Measurements from ENCODE around the gene TPSB2. TPM values are rescaled to one million over a fixed set of nuclear protein-coding genes. Genes with fewer than 3 reads are reported as not detected.
A peak's percentile ranks its signal among the peaks of the same experiment; 100 is the strongest.
"Not testable (repeated sequence)": the region's sequence is repeated elsewhere in the genome, so short reads cannot be mapped to it uniquely, and the experiment has no call there.

TPSB2 gene
- total and polyA plus RNA-seq, 9 of the 15 experiments (the other 6 are each of a cell fraction or from before 2014, with no cell fraction given), result 0.18 TPM; not detected in 8

DNA sequence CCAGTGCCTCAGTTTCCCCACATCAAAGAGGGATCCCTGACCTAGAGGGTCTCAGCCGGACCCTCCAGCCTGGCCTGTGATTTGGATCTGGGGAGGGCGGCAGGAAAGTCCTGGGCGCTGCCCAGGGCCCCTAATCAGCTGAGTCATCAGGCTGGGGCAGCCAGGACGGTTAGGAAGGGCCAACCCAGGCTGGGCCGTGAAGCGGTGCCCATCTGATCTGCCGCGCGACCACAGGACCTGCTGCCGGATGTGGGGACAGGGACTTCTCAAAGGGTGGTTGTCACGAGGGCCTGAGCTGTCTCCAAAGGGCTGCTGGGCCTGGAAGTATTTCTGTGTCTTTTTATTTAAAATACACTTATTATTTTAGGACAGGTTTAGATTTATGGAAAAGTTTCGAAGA is 14.9 kb upstream of the TPSB2 start:
- no peaks in the 10 kb centered on the region for H4K20me1 ChIP-seq (replicated peaks; ENCODE audit: control insufficient read depth, insufficient read depth, low read length)
- CTCF ChIA-PET (ENCODE audit: low intra/inter-chr PET ratio), result no interaction called here
- no peak for FAIRE-seq
- ATAC-seq, result no peak
- no peak overlapping the region for H2AFZ ChIP-seq (ENCODE audit: low read depth, low read length)
- H3K9me1 ChIP-seq (ENCODE audit: control insufficient read depth, insufficient read depth, low read length), result no peaks in the 10 kb centered on the region
- POLR2A ChIA-PET, result interaction anchor here (1.0 kb wide), 1 partner anchor 22 kb away, joined by 5 read pairs; no protein-coding TSS in a partner anchor
- no peak overlapping the region for H3K4me3 ChIP-seq
- intact Hi-C loops (cut with micrococcal nuclease), result no loop called here
- no peak overlapping the region for H3K27ac ChIP-seq (ENCODE audit: extremely low read depth, low read depth, low read length)
- H3K36me3 ChIP-seq (ENCODE audit: control insufficient read depth, insufficient read depth, low read length), result no peaks in the 10 kb centered on the region
- DNase-seq (ENCODE audit: extremely low read depth in 1 of 4, low spot score in 3 of 4), result no peak
- in situ Hi-C loops (cut with MboI), result no loop called here
- H3K4me1 ChIP-seq (replicated peaks in 1 of 2; ENCODE audit: control insufficient read depth in 2 of 2, insufficient read depth in 2 of 2, low read length in 2 of 2), result peaks cover 0 to 19% of the 10 kb centered on the region in 2 experiments; a peak in 2 of 5 replicates
- H3K79me2 ChIP-seq (ENCODE audit: control insufficient read depth, insufficient read depth, low read length), result no peaks in the 10 kb centered on the region
- peaks cover 7 to 29% of the 10 kb centered on the region in 2 experiments; a peak in 3 of 5 replicates for H3K27me3 ChIP-seq (ENCODE audit: control insufficient read depth in 2 of 2, insufficient read depth in 2 of 2, low read length in 2 of 2)
- WGBS (ENCODE audit: insufficient coverage, low coverage, missing lambda C conversion rate), result 3% methylated on average over 10 of the region's 12 CpGs
- no peak overlapping the region for H3K4me2 ChIP-seq (ENCODE audit: insufficient read depth, low read length)
- BruUV-seq (replicated peaks), result no TSS peak
- H3K9me3 ChIP-seq (replicated peaks; ENCODE audit: control insufficient read depth, insufficient read depth, low read depth, low read length), result no peaks in the 10 kb centered on the region
- TF ChIP-seq C11orf30 (IDR thresholded peaks at IDR 0.05; ENCODE audit: low read depth) (peak; percentile 15; the same call in 1 of the 2 replicates), GABPA (tag; conservative IDR thresholded peaks at IDR 0.05; ENCODE audit: low read depth) (peak; percentile 44; the same call in 1 of the 2 replicates), NR2C2 (CRISPR knock-in tag; IDR thresholded peaks at IDR 0.05) (no peak), NR2C2 (tag; IDR thresholded peaks at IDR 0.05) (no peak), NFE2 (IDR thresholded peaks at IDR 0.05; ENCODE audit: low read depth) (peak; percentile 6; the same call in 1 of the 2 replicates), MAZ (CRISPR knock-in tag; conservative IDR thresholded peaks at IDR 0.05 in 1 of 2, IDR thresholded peaks at IDR 0.05 in 1 of 2) (peak in 1 of 2 experiments; percentile 41; a peak in 1 of 4 replicates)
- TF ChIP-seq, protein P1, sequence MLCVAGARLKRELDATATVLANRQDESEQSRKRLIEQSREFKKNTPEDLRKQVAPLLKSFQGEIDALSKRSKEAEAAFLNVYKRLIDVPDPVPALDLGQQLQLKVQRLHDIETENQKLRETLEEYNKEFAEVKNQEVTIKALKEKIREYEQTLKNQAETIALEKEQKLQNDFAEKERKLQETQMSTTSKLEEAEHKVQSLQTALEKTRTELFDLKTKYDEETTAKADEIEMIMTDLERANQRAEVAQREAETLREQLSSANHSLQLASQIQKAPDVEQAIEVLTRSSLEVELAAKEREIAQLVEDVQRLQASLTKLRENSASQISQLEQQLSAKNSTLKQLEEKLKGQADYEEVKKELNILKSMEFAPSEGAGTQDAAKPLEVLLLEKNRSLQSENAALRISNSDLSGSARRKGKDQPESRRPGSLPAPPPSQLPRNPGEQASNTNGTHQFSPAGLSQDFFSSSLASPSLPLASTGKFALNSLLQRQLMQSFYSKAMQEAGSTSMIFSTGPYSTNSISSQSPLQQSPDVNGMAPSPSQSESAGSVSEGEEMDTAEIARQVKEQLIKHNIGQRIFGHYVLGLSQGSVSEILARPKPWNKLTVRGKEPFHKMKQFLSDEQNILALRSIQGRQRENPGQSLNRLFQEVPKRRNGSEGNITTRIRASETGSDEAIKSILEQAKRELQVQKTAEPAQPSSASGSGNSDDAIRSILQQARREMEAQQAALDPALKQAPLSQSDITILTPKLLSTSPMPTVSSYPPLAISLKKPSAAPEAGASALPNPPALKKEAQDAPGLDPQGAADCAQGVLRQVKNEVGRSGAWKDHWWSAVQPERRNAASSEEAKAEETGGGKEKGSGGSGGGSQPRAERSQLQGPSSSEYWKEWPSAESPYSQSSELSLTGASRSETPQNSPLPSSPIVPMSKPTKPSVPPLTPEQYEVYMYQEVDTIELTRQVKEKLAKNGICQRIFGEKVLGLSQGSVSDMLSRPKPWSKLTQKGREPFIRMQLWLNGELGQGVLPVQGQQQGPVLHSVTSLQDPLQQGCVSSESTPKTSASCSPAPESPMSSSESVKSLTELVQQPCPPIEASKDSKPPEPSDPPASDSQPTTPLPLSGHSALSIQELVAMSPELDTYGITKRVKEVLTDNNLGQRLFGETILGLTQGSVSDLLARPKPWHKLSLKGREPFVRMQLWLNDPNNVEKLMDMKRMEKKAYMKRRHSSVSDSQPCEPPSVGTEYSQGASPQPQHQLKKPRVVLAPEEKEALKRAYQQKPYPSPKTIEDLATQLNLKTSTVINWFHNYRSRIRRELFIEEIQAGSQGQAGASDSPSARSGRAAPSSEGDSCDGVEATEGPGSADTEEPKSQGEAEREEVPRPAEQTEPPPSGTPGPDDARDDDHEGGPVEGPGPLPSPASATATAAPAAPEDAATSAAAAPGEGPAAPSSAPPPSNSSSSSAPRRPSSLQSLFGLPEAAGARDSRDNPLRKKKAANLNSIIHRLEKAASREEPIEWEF (CRISPR knock-in tag; IDR thresholded peaks at IDR 0.05), result no peak
- no peak overlapping the region for H3K9ac ChIP-seq (ENCODE audit: insufficient read depth in 1 of 2, low read depth in 2 of 2, low read length in 2 of 2)

GRCh38 chr16:1243907-1244850 is 14.2 kb upstream of the TPSB2 start:
- H3K27ac ChIP-seq (ENCODE audit: extremely low read depth, low read depth, low read length); DNase-seq (ENCODE audit: extremely low read depth in 1 of 4, low spot score in 3 of 4); H2AFZ ChIP-seq (ENCODE audit: low read depth, low read length); intact Hi-C loops (cut with micrococcal nuclease); H3K4me3 ChIP-seq; H3K36me3 ChIP-seq (ENCODE audit: control insufficient read depth, insufficient read depth, low read length); H3K79me2 ChIP-seq (ENCODE audit: control insufficient read depth, insufficient read depth, low read length); H3K9ac ChIP-seq (ENCODE audit: insufficient read depth in 1 of 2, low read depth in 2 of 2, low read length in 2 of 2); ATAC-seq; H3K4me2 ChIP-seq (ENCODE audit: insufficient read depth, low read length); FAIRE-seq; CTCF ChIA-PET (ENCODE audit: low intra/inter-chr PET ratio); H4K20me1 ChIP-seq (replicated peaks; ENCODE audit: control insufficient read depth, insufficient read depth, low read length); in situ Hi-C loops (cut with MboI); H3K9me3 ChIP-seq (replicated peaks; ENCODE audit: control insufficient read depth, insufficient read depth, low read depth, low read length); H3K9me1 ChIP-seq (ENCODE audit: control insufficient read depth, insufficient read depth, low read length); BruUV-seq (replicated peaks): not testable (repeated sequence)
- POLR2A ChIA-PET, result interaction anchor here (1.0 kb wide), 1 partner anchor 21 kb away, joined by 5 read pairs; no protein-coding TSS in a partner anchor
- H3K27me3 ChIP-seq (ENCODE audit: control insufficient read depth in 2 of 2, insufficient read depth in 2 of 2, low read length in 2 of 2), result peaks cover 7 to 29% of the 10 kb centered on the region in 2 experiments; a peak in 3 of 5 replicates
- WGBS (ENCODE audit: insufficient coverage, low coverage, missing lambda C conversion rate), result 6% methylated on average over 14 of the region's 32 CpGs
- H3K4me1 ChIP-seq (replicated peaks in 1 of 2; ENCODE audit: control insufficient read depth in 2 of 2, insufficient read depth in 2 of 2, low read length in 2 of 2), result peaks cover 0 to 19% of the 10 kb centered on the region in 2 experiments; a peak in 2 of 5 replicates

Measured in K562 (cell line).